ES-I3 (cell line): ENCODE results near the gene PCK1.

Source experiments
- H3K36me3 ChIP-seq: 2 replicates; pipeline ENCODE4 v1.6.1; 2013; ENCODE audit warnings: mild to moderate bottlenecking, low read length, control low read depth, moderate library complexity; ENCODE audit not compliant: insufficient read depth
- H3K4me1 ChIP-seq: 2 replicates; pipeline ENCODE4 v1.6.1; 2013; ENCODE audit warnings: mild to moderate bottlenecking, control low read depth, low read length; ENCODE audit not compliant: insufficient read depth
- H3K9ac ChIP-seq: 2 replicates; pipeline ENCODE4 v1.6.1; 2013; ENCODE audit warnings: low read depth, mild to moderate bottlenecking, low read length, moderate library complexity
- H3K9me3 ChIP-seq: 2 replicates; pipeline ENCODE4 v1.6.1; 2013; ENCODE audit warnings: mild to moderate bottlenecking, low read length, moderate library complexity; ENCODE audit not compliant: control insufficient read depth, insufficient read depth

Gene PCK1

DNA sequence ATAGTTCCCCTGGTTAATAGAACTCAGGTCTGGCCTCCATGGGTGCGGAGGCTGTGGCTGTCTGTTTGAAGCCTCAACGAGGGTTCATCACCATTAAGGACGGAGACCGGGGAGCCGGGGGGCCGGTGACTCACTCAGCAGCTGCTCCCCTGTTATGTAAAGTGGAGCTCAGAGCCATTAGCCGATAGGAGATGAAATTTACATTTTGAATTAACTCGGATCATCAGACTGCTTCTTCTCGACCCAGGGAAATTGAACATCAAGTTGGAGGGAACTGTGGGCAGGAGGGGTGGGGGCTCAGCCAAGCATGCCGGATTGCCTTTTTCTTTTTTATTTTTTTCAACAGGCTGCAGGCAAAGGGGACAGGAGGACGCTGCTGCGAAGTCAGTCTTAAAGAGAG lies 12.3 kb downstream of the PCK1 start:
- H3K36me3 ChIP-seq, result no peaks in the 10 kb centered on the region

DNA sequence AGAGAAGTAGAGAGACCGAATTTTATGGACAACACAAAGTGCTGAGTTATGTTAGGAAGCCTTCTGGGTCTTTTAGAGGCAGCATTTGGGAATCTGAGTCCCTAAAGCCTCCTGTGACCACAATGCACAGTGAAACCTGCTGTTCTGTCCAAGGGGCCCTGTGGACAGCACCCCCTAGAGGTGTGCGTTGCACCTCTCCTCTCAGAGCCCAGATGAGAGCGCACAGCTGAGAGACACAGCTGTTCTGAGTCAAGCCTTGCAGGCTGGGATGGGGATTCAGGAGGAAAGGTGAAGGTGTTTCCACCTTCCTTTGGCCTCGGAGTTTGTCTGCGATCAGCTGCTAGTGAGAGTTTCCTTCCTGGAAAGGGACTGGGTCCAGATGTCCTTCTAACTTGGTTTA lies 13.0 kb downstream of the PCK1 start:
- Histone ChIP-seq H3K9me3 (no peaks in the 10 kb centered on the region), H3K36me3 (no peaks in the 10 kb centered on the region), H3K4me1 (peaks cover 12% of the 10 kb centered on the region), H3K9ac (no peak overlapping the region)

More for the DNA sequence above, 12.3 kb downstream of the PCK1 start:
- no peak overlapping the region for H3K9ac ChIP-seq
- H3K9me3 ChIP-seq, result no peaks in the 10 kb centered on the region
- peaks cover 12% of the 10 kb centered on the region for H3K4me1 ChIP-seq

DNA sequence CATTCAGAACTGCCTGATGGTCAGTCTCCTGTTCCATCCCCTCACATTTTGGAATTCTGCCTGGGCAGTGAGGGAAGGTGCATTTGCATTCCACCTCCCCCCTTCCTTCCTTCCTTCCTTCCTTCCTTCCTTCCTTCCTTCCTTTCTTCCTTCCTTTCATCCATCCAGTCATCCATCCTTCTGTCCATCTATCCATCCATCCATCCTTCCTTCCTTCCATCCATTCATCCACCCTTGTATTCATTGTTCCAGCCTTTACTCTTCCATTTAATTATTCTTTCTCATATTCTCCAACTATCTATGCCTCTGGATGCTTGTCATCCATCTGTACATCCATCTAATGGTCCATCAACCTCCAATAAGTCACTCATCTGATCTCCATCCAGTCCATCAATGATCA lies 14.0 kb downstream of the PCK1 start:
- Histone ChIP-seq H3K4me1 (peaks cover 12% of the 10 kb centered on the region), H3K9ac (no peak overlapping the region), H3K9me3 (no peaks in the 10 kb centered on the region), H3K36me3 (no peaks in the 10 kb centered on the region)

- Histone ChIP-seq H3K9ac (no peak overlapping the region), H3K9me3 (no peaks in the 10 kb centered on the region), H3K36me3 (no peaks in the 10 kb centered on the region), H3K4me1 (peaks cover 12% of the 10 kb centered on the region)
These were observed 15.1 kb downstream of the PCK1 start for GRCh38 chr20:57576002-57576401.

DNA sequence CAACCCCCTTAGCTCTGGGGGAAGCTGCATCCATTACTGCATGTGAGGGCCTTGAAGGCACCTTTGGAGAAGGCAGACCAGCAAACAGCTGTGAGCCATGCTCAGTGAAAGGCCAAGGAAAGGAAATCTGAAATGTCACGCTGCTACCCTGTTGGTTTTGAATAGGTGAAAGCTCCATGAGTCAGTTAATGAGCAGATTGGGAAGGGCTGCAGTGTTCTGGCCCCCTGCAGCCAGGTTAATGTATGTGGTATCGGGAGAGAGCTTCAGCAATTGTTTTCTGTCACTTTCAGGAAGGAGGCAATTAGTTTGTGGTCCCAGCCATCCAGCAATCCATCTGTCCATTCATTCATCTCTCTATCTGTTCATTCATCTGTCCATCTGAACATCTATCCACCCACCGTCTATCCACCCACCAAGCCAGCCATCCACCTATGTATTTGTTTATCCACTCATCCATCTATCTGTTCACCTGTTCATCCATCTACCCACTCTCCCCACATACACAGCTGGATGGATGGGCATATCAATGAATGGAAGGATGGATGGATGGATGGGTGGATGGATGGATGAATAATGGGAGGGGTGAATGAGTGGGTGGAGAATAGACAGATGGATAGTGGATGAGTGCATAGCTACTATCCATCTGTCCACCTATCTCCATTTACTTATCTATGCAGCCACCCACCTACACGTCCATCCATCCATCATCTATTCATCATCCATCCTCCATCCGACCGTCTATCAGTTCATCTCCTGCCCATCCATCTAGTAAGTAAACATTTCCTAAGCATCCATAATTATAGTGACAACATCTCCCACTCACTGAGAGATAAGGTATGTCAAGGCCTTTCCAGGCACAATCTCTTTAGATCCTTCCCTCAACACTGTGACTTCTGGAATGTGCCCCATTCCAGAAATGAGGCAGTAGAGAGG lies 16.0 kb downstream of the PCK1 start:
- Histone ChIP-seq H3K36me3 (no peaks in the 10 kb centered on the region), H3K9me3 (no peaks in the 10 kb centered on the region), H3K9ac (no peak overlapping the region), H3K4me1 (peaks cover 12% of the 10 kb centered on the region)

GRCh38 chr20:57577679-57578475 lies 17.0 kb downstream of the PCK1 start:
- Histone ChIP-seq H3K4me1 (peaks cover 12% of the 10 kb centered on the region), H3K36me3 (no peaks in the 10 kb centered on the region), H3K9me3 (no peaks in the 10 kb centered on the region), H3K9ac (no peak overlapping the region)

DNA sequence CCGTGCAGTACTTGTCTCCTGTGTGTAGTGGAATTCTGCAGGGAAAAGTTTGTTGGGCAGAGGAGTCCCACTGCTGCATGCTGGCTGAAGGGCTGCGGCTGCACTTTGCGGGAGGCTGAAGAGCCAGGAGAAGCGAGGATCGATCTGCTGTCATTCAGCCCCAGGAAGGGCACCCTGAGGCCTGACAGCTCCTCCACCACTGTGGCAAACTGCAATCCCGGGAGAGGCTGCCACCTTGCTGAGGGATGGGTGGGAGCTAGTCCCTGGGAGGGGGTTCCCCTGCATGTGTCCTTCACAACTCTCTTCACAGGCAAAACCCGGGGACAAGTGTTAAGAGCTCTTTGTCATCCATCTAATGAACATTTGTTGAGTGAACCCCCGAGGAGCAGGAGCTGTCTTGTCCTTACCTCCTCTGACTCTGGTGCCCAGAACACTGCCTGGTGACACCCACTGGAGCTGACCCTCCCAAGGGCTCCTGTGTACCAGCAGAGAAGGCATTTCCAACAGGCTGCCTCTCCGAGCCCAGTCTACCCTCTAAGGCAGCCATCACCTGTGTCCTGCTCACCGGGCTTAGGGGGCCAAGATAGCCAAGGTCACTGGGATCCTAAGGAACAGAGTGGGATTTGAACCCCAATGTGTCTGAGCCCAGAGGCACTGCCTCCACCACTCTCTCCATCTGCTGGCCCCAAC lies 17.7 kb downstream of the PCK1 start:
- peaks cover 8% of the 10 kb centered on the region for H3K4me1 ChIP-seq
- H3K9ac ChIP-seq, result no peak overlapping the region
- no peaks in the 10 kb centered on the region for H3K9me3 ChIP-seq
- H3K36me3 ChIP-seq, result no peaks in the 10 kb centered on the region

GRCh38 chr20:57579331-57579897 lies 18.5 kb downstream of the PCK1 start:
- no peaks in the 10 kb centered on the region for H3K36me3 ChIP-seq
- no peaks in the 10 kb centered on the region for H3K9me3 ChIP-seq
- peaks cover 3% of the 10 kb centered on the region; the same call in 1 of the 2 replicates for H3K4me1 ChIP-seq
- H3K9ac ChIP-seq, result no peak overlapping the region

DNA sequence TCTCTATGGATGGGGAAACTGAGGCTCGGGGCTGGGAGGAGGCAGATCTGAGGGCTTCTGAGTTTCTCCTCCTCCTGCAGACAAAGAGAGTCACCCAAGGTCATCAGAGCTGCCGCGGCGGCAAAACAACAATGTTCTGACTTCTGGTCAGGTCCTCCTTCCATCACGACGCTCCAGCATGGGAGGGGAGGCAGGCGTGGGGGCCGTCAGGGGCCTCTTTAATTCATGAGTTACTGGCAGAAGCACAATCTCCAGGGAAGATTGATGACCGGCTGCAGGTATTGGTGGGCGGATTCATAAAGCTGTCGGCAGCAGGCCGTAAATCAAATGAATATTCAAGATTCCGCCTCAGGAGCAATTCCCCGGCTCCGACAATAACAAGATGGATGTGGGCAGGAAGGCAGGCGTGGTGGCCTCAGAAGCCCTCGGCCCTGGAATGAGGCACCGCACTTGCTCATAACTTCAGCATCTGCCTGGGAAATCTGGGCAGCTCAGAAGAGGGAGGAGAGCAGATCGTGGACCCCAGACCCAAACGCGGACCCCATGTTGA lies 19.1 kb downstream of the PCK1 start:
- H3K36me3 ChIP-seq, result no peaks in the 10 kb centered on the region
- H3K9ac ChIP-seq, result no peak overlapping the region
- no peaks in the 10 kb centered on the region for H3K9me3 ChIP-seq
- peaks cover 3% of the 10 kb centered on the region; the same call in 1 of the 2 replicates for H3K4me1 ChIP-seq

DNA sequence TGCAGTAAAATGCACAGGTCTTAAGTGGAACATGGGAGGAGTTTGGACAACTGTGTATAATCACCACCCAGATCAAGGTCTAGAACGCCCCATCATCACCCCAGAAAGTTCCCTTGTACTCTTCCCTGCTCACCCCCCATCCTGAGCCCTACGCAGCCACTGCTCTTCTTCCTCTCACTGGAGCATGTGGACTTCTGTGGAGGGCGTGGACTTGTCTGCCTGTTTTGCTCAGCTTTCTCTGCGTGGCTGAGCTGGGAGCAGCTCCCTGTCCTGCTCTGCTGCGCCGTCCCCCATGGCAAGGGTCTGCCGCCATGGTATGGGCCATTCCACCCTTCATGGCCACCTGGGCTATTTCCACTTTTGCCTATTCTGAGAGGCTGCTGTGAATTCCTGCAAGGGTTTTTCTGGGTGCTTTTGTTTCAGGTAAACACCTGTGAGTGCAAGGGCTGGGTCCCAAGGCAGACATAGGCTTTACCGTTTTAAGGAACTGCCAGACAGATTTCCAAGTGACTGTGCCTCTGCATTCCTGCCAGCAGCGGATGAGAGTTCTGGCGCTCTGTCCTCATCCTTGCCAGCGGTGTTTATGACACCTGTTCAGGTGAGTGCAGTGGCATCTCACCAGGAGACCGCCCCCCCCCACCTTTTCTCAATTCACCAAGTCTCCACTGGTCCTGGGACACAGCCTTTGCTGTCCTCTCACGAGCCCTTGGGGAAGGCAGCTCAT lies 19.7 kb downstream of the PCK1 start:
- no peaks in the 10 kb centered on the region for H3K9me3 ChIP-seq
- peaks cover 3% of the 10 kb centered on the region; the same call in 1 of the 2 replicates for H3K4me1 ChIP-seq
- H3K36me3 ChIP-seq, result no peaks in the 10 kb centered on the region
- H3K9ac ChIP-seq, result no peak overlapping the region

DNA sequence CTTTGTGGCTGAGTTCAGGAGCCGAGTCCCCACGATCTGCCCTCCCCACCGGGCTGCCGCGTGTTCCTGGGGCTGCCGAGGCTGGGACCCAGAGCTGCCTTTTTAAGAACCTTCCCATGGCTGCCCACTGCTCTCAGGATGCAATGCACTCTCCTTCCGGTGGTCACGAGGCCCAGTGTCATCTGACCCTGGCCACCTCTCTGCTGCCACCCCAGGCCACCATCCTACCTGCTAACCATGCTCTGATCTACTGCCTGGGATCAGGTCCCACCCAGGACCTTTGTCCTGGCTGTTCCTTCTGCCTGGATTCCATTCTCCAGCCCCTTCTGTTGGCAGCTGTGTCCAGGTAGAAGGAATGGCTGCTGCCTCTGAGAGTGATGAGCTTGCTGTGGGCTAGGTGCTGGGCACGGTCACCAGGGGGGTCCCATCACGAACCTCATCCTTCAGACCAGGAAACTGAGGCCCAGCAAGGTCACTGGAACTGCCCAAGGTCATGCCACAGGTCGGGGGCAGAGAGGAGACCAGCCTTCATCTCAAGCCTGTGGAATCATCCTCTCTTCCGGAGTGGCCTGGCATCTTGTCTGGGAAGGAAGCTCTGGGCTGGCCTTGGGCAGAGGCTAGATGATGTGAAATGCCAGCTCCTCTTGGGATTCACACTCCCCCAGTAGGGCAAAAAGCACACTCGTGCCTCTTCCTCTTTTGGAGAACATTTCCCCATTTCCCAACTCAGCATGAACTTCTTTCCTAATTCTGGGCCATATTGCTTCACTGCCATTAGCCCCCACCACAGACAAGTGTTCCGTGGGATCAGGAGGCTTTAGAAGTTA lies 20.5 kb downstream of the PCK1 start:
- H3K9ac ChIP-seq, result no peak overlapping the region
- no peaks in the 10 kb centered on the region for H3K36me3 ChIP-seq
- no peaks in the 10 kb centered on the region for H3K9me3 ChIP-seq
- peaks cover 1% of the 10 kb centered on the region; the same call in 1 of the 2 replicates for H3K4me1 ChIP-seq

DNA sequence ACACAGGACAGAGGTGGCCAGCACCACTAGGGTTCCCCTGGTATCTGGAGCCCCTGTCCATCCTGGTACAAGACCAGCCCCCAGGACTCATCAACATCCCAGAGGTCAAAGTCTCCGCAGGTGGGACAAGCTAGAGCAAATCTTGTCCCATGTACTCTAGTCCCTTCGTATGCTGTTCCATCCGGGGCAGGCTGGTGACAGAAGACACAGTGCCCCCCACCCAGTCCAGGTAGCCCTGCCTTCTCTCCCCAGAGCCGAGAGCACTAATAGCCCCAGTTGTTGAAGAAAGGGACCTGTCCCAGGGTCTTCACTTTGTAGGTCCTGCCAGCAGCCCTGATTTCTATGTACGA lies 21.1 kb downstream of the PCK1 start:
- Histone ChIP-seq H3K4me1 (no peaks in the 10 kb centered on the region; the same call in 1 of the 2 replicates), H3K9ac (no peak overlapping the region), H3K9me3 (no peaks in the 10 kb centered on the region), H3K36me3 (no peaks in the 10 kb centered on the region)
